ENCODE results near the gene TBX4.

The TBX4 gene

DNA sequence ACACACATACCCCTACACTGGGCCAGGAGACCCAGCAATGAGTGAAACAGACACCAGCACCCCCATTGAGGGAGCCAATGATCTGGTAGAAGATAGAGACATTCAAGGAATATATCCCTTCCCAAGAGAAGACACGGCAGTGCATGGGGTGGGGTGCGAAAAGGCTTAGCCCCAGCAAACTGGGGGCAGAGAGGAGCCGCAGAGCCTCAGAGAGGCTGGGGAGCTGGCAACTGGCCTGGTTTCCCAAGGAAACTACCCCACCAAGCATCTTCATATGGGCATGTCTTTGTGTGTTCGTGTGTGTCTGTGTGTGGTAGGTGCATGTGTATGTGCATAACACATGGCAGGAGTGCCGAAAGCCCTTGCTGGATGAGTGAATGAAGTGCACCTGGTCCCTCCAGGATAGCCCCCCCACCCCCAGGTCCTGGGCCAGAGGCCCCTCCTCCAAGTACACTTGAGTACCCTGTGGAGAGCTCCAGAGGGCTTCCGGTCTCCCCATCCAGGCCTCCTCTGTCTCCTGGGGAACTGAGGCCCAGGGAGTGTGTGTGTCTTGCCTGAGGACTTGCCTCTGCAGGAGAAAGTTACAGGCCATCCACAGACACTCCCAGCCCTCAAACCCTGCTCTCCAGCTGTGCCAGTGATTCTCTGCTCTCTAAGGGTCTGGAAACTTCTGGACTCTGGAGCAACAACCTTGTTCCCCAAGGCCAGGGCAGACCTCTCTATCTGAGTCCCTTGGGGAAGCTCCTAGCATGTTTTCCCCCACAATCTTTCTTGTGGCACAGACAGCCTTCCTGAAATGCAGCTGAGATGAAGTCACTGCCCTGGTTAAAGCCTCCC lies 36.6 kb upstream of the TBX4 start:
- no peaks in the 10 kb centered on the region for H3K27me3 ChIP-seq (ENCODE audit: insufficient read depth, low read length, poor library complexity, severe bottlenecking)
- TF ChIP-seq, protein P1, sequence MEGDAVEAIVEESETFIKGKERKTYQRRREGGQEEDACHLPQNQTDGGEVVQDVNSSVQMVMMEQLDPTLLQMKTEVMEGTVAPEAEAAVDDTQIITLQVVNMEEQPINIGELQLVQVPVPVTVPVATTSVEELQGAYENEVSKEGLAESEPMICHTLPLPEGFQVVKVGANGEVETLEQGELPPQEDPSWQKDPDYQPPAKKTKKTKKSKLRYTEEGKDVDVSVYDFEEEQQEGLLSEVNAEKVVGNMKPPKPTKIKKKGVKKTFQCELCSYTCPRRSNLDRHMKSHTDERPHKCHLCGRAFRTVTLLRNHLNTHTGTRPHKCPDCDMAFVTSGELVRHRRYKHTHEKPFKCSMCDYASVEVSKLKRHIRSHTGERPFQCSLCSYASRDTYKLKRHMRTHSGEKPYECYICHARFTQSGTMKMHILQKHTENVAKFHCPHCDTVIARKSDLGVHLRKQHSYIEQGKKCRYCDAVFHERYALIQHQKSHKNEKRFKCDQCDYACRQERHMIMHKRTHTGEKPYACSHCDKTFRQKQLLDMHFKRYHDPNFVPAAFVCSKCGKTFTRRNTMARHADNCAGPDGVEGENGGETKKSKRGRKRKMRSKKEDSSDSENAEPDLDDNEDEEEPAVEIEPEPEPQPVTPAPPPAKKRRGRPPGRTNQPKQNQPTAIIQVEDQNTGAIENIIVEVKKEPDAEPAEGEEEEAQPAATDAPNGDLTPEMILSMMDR (conservative IDR thresholded peaks at IDR 0.05; ENCODE audit: low read length): no peak
- TF ChIP-seq EZH2phosphoT487 (IDR thresholded peaks at IDR 0.05; ENCODE audit: borderline replicate concordance): no peak
- H3K9me3 ChIP-seq (ENCODE audit: insufficient read depth, low read depth, low read length): no peaks in the 10 kb centered on the region
- no peak overlapping the region for H2AFZ ChIP-seq (ENCODE audit: low read length)
- no peaks in the 10 kb centered on the region for H3K79me2 ChIP-seq (ENCODE audit: insufficient read depth, low read length)
- no peaks in the 10 kb centered on the region for H3K36me3 ChIP-seq (ENCODE audit: insufficient read depth, low read length)
- H3K4me2 ChIP-seq (ENCODE audit: low read depth, low read length, poor library complexity, severe bottlenecking): no peak overlapping the region
- peaks cover 12% of the 10 kb centered on the region for H3K4me1 ChIP-seq (ENCODE audit: insufficient read depth, low read length, poor library complexity, severe bottlenecking)
- H3K4me3 ChIP-seq (ENCODE audit: low read length, poor library complexity, severe bottlenecking): no peak overlapping the region
- H3K9ac ChIP-seq (ENCODE audit: low read depth, low read length, poor library complexity, severe bottlenecking): no peak overlapping the region
- no peaks in the 10 kb centered on the region for H3F3A ChIP-seq (ENCODE audit: low read depth)
- H4K20me1 ChIP-seq (ENCODE audit: insufficient read depth, low read length, poor library complexity, severe bottlenecking): no peaks in the 10 kb centered on the region
- H3K9me2 ChIP-seq (replicated peaks; ENCODE audit: low read depth, low read length): no peaks in the 10 kb centered on the region

DNA sequence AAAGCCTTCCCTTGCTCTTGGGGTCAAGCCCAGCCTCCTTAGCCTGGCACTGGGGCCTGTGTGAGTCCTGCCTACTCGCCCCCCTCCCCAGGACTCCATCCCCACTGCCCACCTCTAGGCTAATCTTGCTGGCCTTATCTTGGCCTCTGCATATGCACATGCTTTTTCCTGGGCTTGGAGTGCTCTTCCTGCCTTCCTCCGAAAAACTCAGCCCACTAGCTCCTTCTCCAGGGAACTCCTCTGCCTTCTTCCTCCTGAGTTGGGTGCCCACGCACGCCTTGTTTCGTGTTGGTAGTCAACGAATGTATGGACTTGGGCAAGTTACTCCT lies 36.0 kb upstream of the TBX4 start:
- H3K4me3 ChIP-seq (ENCODE audit: low read length, poor library complexity, severe bottlenecking): no peak overlapping the region
- TF ChIP-seq EZH2phosphoT487 (IDR thresholded peaks at IDR 0.05; ENCODE audit: borderline replicate concordance): no peak
- TF ChIP-seq, protein P1 (conservative IDR thresholded peaks at IDR 0.05; ENCODE audit: low read length): no peak
- H3K36me3 ChIP-seq (ENCODE audit: insufficient read depth, low read length): no peaks in the 10 kb centered on the region
- H3K9ac ChIP-seq (ENCODE audit: low read depth, low read length, poor library complexity, severe bottlenecking): no peak overlapping the region
- H3K79me2 ChIP-seq (ENCODE audit: insufficient read depth, low read length): no peaks in the 10 kb centered on the region
- no peaks in the 10 kb centered on the region for H3K27me3 ChIP-seq (ENCODE audit: insufficient read depth, low read length, poor library complexity, severe bottlenecking)
- H3K4me2 ChIP-seq (ENCODE audit: low read depth, low read length, poor library complexity, severe bottlenecking): no peak overlapping the region
- no peaks in the 10 kb centered on the region for H3F3A ChIP-seq (ENCODE audit: low read depth)
- no peaks in the 10 kb centered on the region for H3K9me3 ChIP-seq (ENCODE audit: insufficient read depth, low read depth, low read length)
- no peaks in the 10 kb centered on the region for H4K20me1 ChIP-seq (ENCODE audit: insufficient read depth, low read length, poor library complexity, severe bottlenecking)
- no peaks in the 10 kb centered on the region for H3K9me2 ChIP-seq (replicated peaks; ENCODE audit: low read depth, low read length)
- peak overlapping the region; percentile 51; the same call in 1 of the 2 replicates for H2AFZ ChIP-seq (ENCODE audit: low read length)
- H3K4me1 ChIP-seq (ENCODE audit: insufficient read depth, low read length, poor library complexity, severe bottlenecking): peaks cover 12% of the 10 kb centered on the region

DNA sequence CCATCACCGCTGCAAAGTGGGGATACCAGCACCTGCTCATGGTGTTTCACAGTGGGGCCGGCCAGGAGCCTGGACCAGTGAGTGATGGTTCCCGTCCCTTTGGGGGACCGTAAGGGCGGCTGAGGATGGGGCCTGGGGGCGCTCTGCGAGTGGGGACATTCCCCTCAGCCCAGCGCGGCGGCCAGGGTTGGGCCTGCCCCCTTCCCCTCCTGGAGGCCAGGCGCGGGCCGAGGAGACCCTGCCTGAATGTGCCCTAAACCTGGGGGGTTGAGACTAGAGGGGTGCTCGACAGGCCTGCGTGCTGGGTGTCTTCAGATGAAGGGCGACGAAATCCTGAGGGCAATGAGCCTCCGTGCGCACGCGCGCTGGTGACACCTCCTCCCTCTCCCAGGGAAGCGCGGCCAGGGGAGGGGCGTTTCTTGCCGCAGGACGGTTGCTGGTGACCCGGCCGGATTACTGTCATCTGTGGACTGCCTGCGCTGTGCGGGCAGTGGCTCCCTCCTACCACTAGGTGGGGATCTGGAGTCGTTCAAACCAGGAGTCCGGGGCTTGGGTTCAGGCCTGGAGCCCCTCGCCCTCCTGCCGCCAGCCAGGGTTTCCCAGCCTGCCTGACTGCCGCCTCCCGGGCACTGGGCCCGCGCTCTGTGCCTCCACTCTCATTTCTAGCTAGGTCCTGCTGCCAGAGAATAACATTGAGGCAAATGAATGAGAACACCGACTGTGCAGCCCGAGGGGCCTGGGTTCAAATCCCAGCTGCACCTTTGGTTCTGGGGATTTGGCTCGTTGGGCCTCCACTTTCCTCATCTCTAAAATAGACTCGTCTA lies 35.5 kb upstream of the TBX4 start:
- Histone ChIP-seq H3K4me1 (ENCODE audit: insufficient read depth, low read length, poor library complexity, severe bottlenecking) (peaks cover 12% of the 10 kb centered on the region), H3K36me3 (ENCODE audit: insufficient read depth, low read length) (no peaks in the 10 kb centered on the region), H4K20me1 (ENCODE audit: insufficient read depth, low read length, poor library complexity, severe bottlenecking) (no peaks in the 10 kb centered on the region), H3K4me3 (ENCODE audit: low read length, poor library complexity, severe bottlenecking) (no peak overlapping the region), H3F3A (ENCODE audit: low read depth) (no peaks in the 10 kb centered on the region), H3K4me2 (ENCODE audit: low read depth, low read length, poor library complexity, severe bottlenecking) (no peak overlapping the region), H3K79me2 (ENCODE audit: insufficient read depth, low read length) (no peaks in the 10 kb centered on the region), H3K9me2 (replicated peaks; ENCODE audit: low read depth, low read length) (no peaks in the 10 kb centered on the region), H3K27me3 (ENCODE audit: insufficient read depth, low read length, poor library complexity, severe bottlenecking) (no peaks in the 10 kb centered on the region), H3K9me3 (ENCODE audit: insufficient read depth, low read depth, low read length) (no peaks in the 10 kb centered on the region), H3K9ac (ENCODE audit: low read depth, low read length, poor library complexity, severe bottlenecking) (no peak overlapping the region), H2AFZ (ENCODE audit: low read length) (peak overlapping the region; percentile 51; the same call in 1 of the 2 replicates)
- TF ChIP-seq, protein P1 (conservative IDR thresholded peaks at IDR 0.05; ENCODE audit: low read length): peak; percentile 93
- TF ChIP-seq EZH2phosphoT487 (IDR thresholded peaks at IDR 0.05; ENCODE audit: borderline replicate concordance): no peak
